ENCODE data around the gene PPME1.

PPME1 gene

GRCh38 chr11:74233683-74234082 lies 62.6 kb downstream of the PPME1 start:
- DNase-seq = no peak

GRCh38 chr11:74235121-74235520 lies 64.0 kb downstream of the PPME1 start:
- DNase-seq = no peak

- DNase-seq = no peak
These were observed 66.5 kb downstream of the PPME1 start for GRCh38 chr11:74237541-74237940.

- no peak for DNase-seq
These were observed 67.2 kb downstream of the PPME1 start for GRCh38 chr11:74238243-74238642.

GRCh38 chr11:74248469-74248868 lies 77.4 kb downstream of the PPME1 start:
- no peak for DNase-seq

GRCh38 chr11:74249496-74249895 lies 78.4 kb downstream of the PPME1 start:
- DNase-seq = no peak

GRCh38 chr11:74253361-74253760 lies 82.3 kb downstream of the PPME1 start:
- DNase-seq = no peak

GRCh38 chr11:74255741-74256375 lies 84.8 kb downstream of the PPME1 start:
- peak; percentile 20 for DNase-seq

- no peak for DNase-seq
These were observed 85.5 kb downstream of the PPME1 start for GRCh38 chr11:74256378-74257133.

GRCh38 chr11:74257959-74258553 lies 87.0 kb downstream of the PPME1 start:
- DNase-seq = no peak

GRCh38 chr11:74262725-74263124 lies 91.6 kb downstream of the PPME1 start:
- no peak for DNase-seq

- DNase-seq = no peak
These were observed 94.2 kb downstream of the PPME1 start for GRCh38 chr11:74265256-74265655.

GRCh38 chr11:74267014-74267413 lies 95.9 kb downstream of the PPME1 start:
- no peak for DNase-seq

GRCh38 chr11:74268456-74268855 lies 97.4 kb downstream of the PPME1 start:
- DNase-seq = no peak

- DNase-seq = no peak
These were observed 98.2 kb downstream of the PPME1 start for GRCh38 chr11:74269161-74269811.

GRCh38 chr11:74272276-74272675 lies 101.2 kb downstream of the PPME1 start:
- no peak for DNase-seq

- no peak for DNase-seq
These were observed 105.5 kb downstream of the PPME1 start for GRCh38 chr11:74276581-74276980.

- DNase-seq = no peak
These were observed 107.0 kb downstream of the PPME1 start for GRCh38 chr11:74278103-74278502.

GRCh38 chr11:74278721-74279161 lies 107.7 kb downstream of the PPME1 start:
- DNase-seq = no peak

GRCh38 chr11:74279256-74279655 lies 108.2 kb downstream of the PPME1 start:
- no peak for DNase-seq

GRCh38 chr11:74280494-74280893 lies 109.4 kb downstream of the PPME1 start:
- no peak for DNase-seq

GRCh38 chr11:74282421-74282820 lies 111.3 kb downstream of the PPME1 start:
- no peak for DNase-seq

- DNase-seq = no peak
These were observed 111.9 kb downstream of the PPME1 start for GRCh38 chr11:74282914-74283371.
